Right forelimb (tissue), 1 donor: ENCODE results near the gene ANKLE1.
"Not testable (repeated sequence)": the region's sequence is repeated elsewhere in the genome, so short reads cannot be mapped to it uniquely, and the experiment has no call there.

Experiments used
- DNase-seq: peaks from one replicate; pipeline ENCODE4 v3.0.0-alpha.2; 2018

Gene ANKLE1

DNA sequence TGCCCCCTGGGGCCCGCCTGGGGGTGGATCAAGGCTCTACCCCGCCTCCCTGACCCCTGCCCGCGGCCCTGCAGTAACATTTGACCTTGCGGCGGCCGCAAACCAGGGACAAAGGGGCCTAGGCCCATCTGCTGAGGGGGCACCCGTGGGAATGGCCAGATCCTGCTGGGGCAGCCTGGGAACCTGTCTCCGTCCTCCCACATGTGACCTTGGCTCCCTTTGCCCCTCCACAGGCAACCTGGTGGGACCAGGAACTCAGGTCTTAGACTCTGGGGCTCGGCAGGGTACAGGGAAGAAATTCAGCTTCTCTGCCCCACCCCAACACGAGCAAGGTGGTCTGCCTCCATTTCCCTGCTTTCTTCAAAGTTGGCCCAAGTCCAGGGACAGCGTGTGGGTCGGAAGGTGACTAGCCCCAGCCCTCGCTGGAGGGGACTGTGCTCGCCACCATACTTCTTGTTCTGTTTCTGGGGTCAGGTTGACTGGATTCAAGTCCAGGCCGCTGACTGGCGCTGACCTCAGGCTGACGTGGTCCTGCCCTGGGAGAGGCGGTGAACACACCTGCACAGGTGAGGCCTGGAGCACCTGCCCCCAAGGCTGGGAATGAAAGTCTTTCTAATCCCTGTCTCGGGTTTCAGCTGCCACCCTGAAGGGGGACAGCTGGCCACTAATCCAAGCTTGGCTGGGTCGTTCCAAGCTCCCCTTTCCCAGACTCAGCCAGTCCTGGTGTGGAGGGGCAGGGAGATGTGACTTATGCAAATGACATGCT, 33.5 kb upstream of the ANKLE1 start:
- no peak for DNase-seq

GRCh38 chr19:17249887-17250548, 31.7 kb upstream of the ANKLE1 start:
- no peak for DNase-seq

DNA sequence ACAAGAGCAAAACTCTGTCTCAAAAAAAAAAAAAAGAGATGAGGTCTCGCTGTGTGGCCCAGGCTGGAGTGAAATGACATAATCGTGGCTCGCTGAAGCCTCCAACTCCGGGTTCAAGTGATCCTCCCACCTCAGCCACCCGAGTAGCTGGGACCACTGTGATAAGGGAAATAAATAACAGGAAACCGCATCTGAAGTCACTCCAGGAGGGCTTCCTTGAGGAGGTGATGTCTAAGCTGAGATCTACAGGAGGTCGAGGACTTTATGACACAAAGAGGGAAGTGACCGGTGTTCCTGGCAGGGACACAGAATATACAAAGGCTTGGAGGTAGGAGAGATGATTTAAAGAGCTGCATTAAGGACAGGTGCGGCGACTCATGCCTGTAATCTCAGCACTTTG, 27.1 kb upstream of the ANKLE1 start:
- DNase-seq, result no peak

DNA sequence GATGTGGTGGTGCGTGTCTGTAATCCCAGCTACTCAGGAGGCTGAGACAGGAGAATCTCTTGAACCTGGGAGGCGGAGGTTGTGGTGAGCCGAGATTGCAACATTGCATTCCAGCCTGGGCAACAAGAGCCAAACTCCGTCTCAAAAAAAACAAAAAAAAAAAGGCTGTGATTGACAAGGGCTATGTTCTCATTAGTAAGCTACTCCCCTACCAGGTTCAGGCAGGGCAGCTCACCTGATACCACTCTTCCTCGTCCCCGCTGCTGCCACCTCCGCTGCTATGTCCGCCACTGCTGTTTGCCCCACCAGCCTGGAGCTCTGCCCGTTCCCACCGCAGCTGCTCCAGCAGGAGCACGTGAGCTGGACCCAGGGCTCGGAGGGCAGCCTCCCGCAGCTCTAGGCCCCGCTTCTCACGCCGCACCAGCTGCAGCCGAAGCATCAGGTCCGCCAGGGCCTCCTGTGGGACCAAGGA, 26.5 kb upstream of the ANKLE1 start:
- no peak for DNase-seq

DNA sequence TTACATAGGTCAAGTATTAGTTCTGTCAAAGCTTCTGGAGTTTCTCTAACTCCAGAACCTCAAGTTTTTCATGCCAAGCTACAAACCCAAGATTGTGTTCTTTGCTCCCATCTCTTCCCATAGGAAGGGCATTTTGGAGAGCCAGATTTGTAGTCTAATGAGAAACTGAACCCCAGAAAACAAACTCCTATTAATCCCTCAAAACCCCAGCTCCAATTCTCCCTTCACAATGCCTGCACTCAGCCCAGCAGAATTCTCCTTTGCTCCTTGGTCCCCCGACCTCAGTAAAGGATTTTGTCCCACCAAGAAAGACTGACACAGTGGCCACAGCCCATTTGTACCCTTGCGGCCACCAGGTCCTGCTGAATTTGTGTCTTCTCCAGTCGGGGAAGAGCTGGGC, 25.6 kb upstream of the ANKLE1 start:
- no peak for DNase-seq

DNA sequence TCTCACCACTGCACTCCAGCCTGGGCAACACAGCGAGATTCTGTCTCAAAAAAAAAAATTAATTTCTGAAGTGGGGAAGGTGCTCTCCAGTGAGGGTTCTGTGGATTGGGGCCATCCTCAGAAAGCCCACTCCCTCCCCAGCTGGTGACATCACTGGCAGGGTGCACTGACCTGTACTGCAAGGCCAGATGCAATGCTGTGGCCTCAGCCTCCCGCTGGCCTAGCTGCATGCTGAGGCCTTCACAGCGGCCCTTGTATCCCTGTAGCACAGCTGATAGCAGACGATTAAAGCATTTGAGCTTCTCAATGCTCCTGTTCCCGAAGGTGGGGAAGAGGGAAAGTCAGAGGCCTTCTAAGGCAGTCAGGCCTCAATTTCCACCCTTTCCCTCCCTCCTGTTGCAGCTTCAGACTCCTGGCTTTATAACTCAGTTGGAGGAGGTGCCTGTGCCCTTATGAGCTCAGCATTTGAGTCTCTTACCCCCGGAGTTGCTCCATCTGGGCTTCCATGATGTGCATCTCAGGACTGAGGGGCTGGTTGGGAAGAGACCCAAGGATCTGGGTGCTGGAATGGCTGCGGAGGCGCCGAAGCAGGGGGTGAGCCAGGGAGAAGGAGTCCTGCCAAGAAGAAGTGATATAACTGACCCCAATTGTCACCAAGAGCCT, 22.5 kb upstream of the ANKLE1 start:
- DNase-seq, result no peak

DNA sequence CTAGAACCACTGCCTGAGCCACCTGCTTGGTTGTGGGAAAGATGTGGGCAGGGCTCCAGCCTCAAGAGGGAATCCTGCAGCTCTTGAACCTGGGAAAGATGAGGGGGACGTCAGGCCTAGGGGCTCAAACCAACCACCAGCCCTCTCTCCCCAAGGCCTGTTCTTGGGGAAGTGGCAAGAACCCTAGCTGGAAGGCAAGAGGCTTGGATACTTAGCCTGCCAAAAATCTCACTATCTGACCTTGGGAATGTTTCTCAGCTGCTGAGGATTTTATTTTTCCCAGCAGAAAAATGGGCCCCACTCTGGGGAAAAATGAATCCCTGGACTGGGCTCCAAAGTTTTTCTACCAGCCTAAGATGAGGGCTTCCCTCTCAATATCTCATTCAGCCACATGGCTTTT, 21.8 kb upstream of the ANKLE1 start:
- no peak for DNase-seq

DNA sequence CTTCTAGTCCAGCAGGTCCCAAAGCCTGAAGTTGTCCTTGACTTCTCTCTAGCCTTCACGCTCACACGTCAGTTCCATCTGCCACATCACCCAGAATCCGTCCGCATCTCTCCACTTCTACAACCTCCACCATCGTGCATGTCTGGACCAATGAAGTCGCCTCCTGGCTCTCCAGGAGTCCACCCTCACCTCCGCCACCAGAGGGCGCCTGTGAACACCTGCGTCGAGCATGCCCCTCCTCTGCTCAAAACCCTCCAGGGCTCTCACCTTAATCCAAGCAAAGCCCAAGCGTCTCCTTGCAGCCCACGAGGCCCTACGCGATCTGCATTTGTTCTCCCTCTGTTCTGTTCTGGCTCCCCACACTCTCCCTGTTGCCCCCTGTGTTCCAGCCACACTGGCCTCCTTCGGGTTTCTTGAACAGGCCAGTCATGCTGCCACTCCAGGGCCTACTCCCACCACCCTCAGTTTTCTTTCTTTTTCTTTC, 20.8 kb upstream of the ANKLE1 start:
- peak; percentile 71 for DNase-seq

- no peak for DNase-seq
Observed at GRCh38 chr19:17262557-17262956, 19.1 kb upstream of the ANKLE1 start.

DNA sequence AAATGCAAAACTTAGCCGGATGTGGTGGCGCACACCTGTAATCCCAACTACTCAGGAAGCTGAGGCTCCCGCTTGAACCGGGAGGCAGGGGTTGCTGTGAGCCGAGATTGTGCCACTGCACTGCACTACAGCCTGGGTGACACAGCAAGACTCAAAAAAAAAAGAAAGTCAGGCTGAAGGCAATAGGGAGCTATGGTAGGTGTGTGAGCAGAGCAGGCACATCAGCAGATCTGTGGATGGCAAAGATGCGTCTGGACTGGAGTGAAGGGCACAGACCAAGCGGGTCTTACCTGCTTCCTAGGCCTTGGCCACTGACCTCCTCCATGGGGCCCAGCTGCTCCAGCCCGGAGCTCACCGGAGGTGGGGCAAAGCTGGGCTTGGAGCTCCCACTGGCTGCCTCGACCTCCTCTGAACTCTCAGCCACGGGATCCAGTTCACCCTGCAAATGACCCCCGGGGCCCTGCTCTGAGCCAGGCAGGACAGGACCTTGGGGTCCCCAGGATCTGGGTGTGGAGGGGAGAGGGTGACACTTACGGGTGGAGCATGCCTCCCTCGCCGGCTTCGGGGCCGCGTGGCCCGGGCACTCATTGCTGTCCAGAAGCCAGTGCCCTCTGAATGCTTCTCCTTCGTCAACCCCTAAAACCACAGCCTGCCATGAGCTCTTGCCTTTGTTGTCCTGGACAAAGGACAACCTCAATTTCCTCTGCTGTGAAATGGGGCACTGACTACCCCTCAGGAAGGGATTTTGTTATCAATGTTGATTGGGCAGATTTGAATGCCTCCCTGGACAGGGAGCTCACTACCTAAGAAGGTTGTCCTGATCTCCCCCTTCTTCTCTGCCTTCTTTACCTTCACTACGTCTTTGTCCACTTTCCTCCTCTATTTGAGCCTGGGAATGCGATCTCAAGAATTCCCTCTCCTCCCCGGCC, 17.7 kb upstream of the ANKLE1 start:
- DNase-seq, result no peak

GRCh38 chr19:17264641-17264979, 17.1 kb upstream of the ANKLE1 start, which contains the start of gene USHBP1:
TSS of gene USHBP1 (minus strand) at chr19:17264745. CDS start at chr19:17264299, 446 bp downstream.
- DNase-seq, result no peak

- no peak for DNase-seq
Observed at GRCh38 chr19:17266026-17266425, 15.7 kb upstream of the ANKLE1 start.

DNA sequence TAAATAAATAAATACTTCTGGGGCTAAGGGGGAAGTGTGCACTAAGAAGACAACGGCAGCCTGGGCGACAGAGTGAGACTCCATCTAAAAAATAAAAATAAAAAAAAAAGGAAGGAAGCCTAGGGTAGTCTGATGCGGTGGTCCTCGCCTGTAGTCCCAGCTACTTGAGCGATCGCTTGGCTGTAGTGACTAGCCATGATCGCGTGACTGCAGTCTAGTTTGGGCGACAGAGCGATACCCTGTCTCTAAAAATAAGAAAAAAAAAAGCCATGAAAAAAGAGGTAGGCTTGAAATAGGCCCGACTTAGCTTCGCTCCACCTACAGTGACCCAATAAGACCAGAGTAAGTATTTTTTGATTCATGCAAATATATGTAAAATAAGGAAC, 15.1 kb upstream of the ANKLE1 start:
- DNase-seq, result no peak

DNA sequence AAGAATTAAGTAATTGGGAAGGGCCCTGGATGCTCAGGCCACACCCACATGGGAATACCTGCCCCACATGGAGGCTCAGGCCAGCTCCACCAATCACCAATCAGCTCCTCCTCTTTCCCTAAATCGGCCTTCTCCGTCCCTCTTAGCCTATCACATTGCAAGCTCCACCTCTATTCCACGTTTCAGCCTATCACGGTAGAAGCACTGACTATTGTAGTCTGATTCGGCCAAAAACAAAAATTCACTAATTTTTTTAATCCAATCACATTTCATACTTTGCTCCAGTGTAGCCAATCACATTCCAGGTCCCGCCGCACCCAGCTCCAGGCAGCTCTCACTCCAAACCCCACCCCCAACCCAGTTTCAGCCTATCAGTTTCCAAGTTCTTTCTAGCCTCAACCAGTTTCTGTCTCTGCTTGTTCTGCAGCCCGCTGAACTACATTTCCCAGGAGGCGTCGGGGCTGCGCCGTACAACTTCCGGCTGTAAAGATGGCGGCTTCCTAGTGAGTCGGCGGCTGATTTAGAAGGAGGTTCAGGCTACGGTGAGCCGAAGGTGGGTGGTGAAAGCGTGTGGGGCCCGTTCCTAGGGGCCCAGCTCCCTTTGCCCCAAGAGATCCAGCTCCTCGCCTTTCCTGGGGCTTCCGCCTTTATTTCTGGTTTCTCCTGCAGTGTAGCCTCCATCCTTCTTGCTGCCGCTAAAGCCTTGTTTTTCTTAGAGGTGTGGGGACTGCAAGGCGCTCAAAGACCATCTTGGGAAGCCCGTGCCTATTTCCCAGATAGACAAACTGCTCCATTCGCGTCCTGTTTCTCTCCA, 14.5 kb upstream of the ANKLE1 start, which contains the start of gene BABAM1:
BABAM1 (plus strand) TSS at position 469 of the 814 bp plus-strand sequence. CDS start 1,364 bp downstream, outside the sequence.
- DNase-seq, result peak; percentile 97

GRCh38 chr19:17268754-17269153, 12.9 kb upstream of the ANKLE1 start:
- DNase-seq, result no peak

DNA sequence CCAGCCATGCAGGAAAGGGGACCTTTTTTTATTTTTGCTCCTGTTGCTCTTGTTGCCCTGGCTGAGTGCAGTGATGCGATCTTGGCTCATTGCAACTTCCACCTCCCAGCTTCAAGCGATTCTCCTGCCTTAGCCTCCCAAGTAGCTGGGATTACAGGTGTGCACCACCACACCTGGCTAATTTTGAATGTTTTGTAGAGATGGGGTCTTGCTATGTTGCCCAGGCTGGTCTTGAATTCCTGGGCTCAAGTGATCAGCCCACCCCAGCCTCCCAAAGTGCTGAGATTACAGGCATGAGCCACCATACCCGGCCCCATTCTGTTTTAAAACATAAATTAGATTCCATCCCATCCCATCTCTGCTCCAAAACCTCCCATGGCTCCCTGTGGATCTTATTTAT, 6.8 kb upstream of the ANKLE1 start:
- DNase-seq, result not testable (repeated sequence)

- no peak for DNase-seq
Observed at GRCh38 chr19:17275441-17276175, 6.1 kb upstream of the ANKLE1 start.

- DNase-seq, result no peak
Observed at GRCh38 chr19:17279436-17279835, 2.3 kb upstream of the ANKLE1 start.

- peak; percentile 89 for DNase-seq
Observed at GRCh38 chr19:17282488-17283125, 906 bp downstream of the ANKLE1 start.

DNA sequence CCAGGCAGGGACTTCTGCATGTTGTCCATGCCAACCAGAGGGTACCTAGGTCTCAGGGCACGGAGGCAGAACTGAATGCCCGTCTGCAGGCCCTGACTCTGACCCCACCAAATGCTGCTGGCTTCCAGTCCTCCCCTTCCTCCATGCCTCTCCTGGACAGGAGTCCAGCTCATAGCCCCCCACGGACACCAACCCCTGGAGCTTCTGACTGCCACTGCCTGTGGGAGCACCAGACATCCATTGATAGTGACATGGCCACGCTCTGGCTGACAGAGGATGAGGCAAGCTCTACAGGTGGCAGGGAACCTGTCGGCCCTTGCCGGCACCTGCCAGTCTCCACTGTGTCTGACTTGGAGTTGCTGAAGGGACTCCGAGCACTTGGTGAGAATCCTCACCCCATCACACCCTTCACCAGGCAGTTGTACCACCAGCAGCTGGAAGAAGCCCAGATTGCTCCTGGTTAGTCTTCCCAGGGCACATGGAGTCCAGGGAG, 1.8 kb downstream of the ANKLE1 start:
- no peak for DNase-seq
